Keratinocyte (primary cell): ENCODE results near the gene KIF1B. TPM values are rescaled to one million over a fixed set of nuclear protein-coding genes. Genes with fewer than 3 reads are reported as not detected.
"Not testable (repeated sequence)": the region's sequence is repeated elsewhere in the genome, so short reads cannot be mapped to it uniquely, and the experiment has no call there.

Source experiments
- DNase-seq: peaks from one replicate; pipeline ENCODE4 v3.0.0-alpha.2; 2011; ENCODE audit warnings: low read depth, missing footprints, low spot score
- FAIRE-seq: peaks from 2 replicates; lab custom pipeline; 2011; peaks lifted over from hg19 to GRCh38; lab: Jason Lieb, UNC
- H2AFZ ChIP-seq: 2 replicates; pipeline ENCODE4 v1.6.0; 2012; ENCODE audit warnings: low read length, control low read depth, inconsistent platforms; ENCODE audit not compliant: control insufficient read depth
- H3K27ac ChIP-seq: 2 replicates; pipeline ENCODE4 v1.5.1; 2011; ENCODE audit warnings: low read length; ENCODE audit not compliant: control insufficient read depth, insufficient read depth
- H3K27me3 ChIP-seq: 3 replicates; pipeline ENCODE4 v1.6.0; 2011; ENCODE audit warnings: low read length; ENCODE audit not compliant: control insufficient read depth, insufficient read depth; ENCODE audit errors: extremely low read depth
- H3K36me3 ChIP-seq, 2 experiments: 2 replicates in 1 of 2; 3 replicates in 1 of 2; pipeline ENCODE4 v1.5.1; 2011; ENCODE audit warnings: low read length in 2 of 2, mild to moderate bottlenecking in 1 of 2; ENCODE audit not compliant: control insufficient read depth in 2 of 2, insufficient read depth in 2 of 2; ENCODE audit errors: extremely low read depth in 1 of 2
- H3K4me1 ChIP-seq: 3 replicates; pipeline ENCODE4 v1.5.1; 2011; ENCODE audit warnings: low read length; ENCODE audit not compliant: control insufficient read depth, insufficient read depth; ENCODE audit errors: extremely low read depth
- H3K4me2 ChIP-seq: 3 replicates; pipeline ENCODE4 v1.6.0; 2011; ENCODE audit warnings: low read depth, low read length; ENCODE audit not compliant: control insufficient read depth, insufficient read depth; ENCODE audit errors: extremely low read depth
- H3K4me3 ChIP-seq, 3 experiments: fragments of 200-600 bp in 1 of 3; sonication (generic) in 1 of 3; 2 replicates in 2 of 3; 3 replicates in 1 of 3; pipeline ENCODE4 v1.5.1; 2011 to 2016; ENCODE audit warnings: low read length in 3 of 3, mild to moderate bottlenecking in 3 of 3, control low read depth in 2 of 3, inconsistent platforms in 1 of 3, low read depth in 1 of 3, mixed read lengths in 1 of 3, mixed run types in 1 of 3, moderate library complexity in 1 of 3; ENCODE audit not compliant: control insufficient read depth in 2 of 3, insufficient read depth in 2 of 3; ENCODE audit errors: extremely low read depth in 1 of 3
- H3K79me2 ChIP-seq: 2 replicates; pipeline ENCODE4 v1.6.0; 2012; ENCODE audit warnings: low read length; ENCODE audit not compliant: control insufficient read depth, insufficient read depth
- H3K9ac ChIP-seq: 3 replicates; pipeline ENCODE4 v1.6.0; 2011; ENCODE audit warnings: low read length; ENCODE audit not compliant: control insufficient read depth, insufficient read depth; ENCODE audit errors: extremely low read depth
- H3K9me1 ChIP-seq: 3 replicates; pipeline ENCODE4 v1.6.0; 2011; ENCODE audit warnings: low read length; ENCODE audit not compliant: control insufficient read depth, insufficient read depth; ENCODE audit errors: extremely low read depth
- H3K9me3 ChIP-seq: 2 replicates; pipeline ENCODE4 v1.5.1; 2012; ENCODE audit warnings: low read depth, low read length; ENCODE audit not compliant: control insufficient read depth
- H4K20me1 ChIP-seq: 3 replicates; pipeline ENCODE4 v1.6.0; 2011; ENCODE audit warnings: low read length; ENCODE audit not compliant: control insufficient read depth, insufficient read depth; ENCODE audit errors: extremely low read depth
- CTCF ChIP-seq, 3 experiments: IDR thresholded peaks in 1 of 3; conservative IDR thresholded peaks in 1 of 3; optimal IDR thresholded peaks in 1 of 3; 2 replicates in 2 of 3; 3 replicates in 1 of 3; pipeline versions ENCODE3 to v1.5.1; 2011; ENCODE audit warnings: low read length in 3 of 3, mild to moderate bottlenecking in 3 of 3, moderate library complexity in 2 of 3, control low read depth in 1 of 3, inconsistent platforms in 1 of 3; ENCODE audit not compliant: insufficient read depth in 2 of 3; ENCODE audit errors: extremely low read depth in 1 of 3
- EZH2 ChIP-seq: IDR thresholded peaks from one replicate; pipeline ENCODE4 v1.6.1; 2012; ENCODE audit warnings: inconsistent platforms, mild to moderate bottlenecking, low read length, moderate library complexity
- dilution Hi-C: fragments of 300-500 bp; cut with MboI; formaldehyde crosslinking; loops from one replicate; pipeline ENCODE4 v1.7.0; 2020; ENCODE audit warnings: low sequenced_read_pairs; ENCODE audit not compliant: extremely low pct_ligation_motif_present
- polyA plus RNA-seq, 5 experiments: library from polyadenylated mRNA; depleted of rRNA in 3 of 5; stranded (reverse) in 3 of 5; stranded (forward) in 1 of 5; unstranded in 1 of 5; fragments of >200 nt; gene quantifications; 1 replicate in 1 of 5; 2 replicates in 3 of 5; 3 replicates in 1 of 5; pipeline versions ENCODE4 v1.2.1 to v1.2.3, GENCODE V29; 2011 to 2012; ENCODE audit warnings: missing spikeins in 2 of 5, low read depth in 1 of 5, low replicate concordance in 1 of 5

The KIF1B gene
- polyA plus RNA-seq, 1 donor (not counting 4 experiments of a cell fraction or from before 2014, with no cell fraction given) = 15.1 TPM

- TF ChIP-seq EZH2 (no peak), CTCF (optimal IDR thresholded peaks at IDR 0.05 in 1 of 3, IDR thresholded peaks at IDR 0.05 in 1 of 3, conservative IDR thresholded peaks at IDR 0.05 in 1 of 3; ENCODE audit: extremely low read depth in 1 of 3, insufficient read depth in 2 of 3, low read length in 3 of 3) (no peak)
- Histone ChIP-seq H3K9me1 (no peaks in the 10 kb centered on the region), H3K4me3 (no peak overlapping the region), H2AFZ (no peak overlapping the region), H3K79me2 (no peaks in the 10 kb centered on the region), H3K4me1 (no peaks in the 10 kb centered on the region), H3K4me2 (no peak overlapping the region), H3K27ac (no peak overlapping the region), H3K9ac (no peak overlapping the region), H4K20me1 (no peaks in the 10 kb centered on the region), H3K27me3 (no peaks in the 10 kb centered on the region), H3K9me3 (no peaks in the 10 kb centered on the region), H3K36me3 (peaks cover 12 to 15% of the 10 kb centered on the region in 2 experiments)
- dilution Hi-C loops = no loop called here
- DNase-seq = no peak
- FAIRE-seq = no peak
These were observed 213.7 kb downstream of the KIF1B start for GRCh38 chr1:10424034-10424433.

- dilution Hi-C loops = no loop called here
- no peaks in the 10 kb centered on the region for H4K20me1 ChIP-seq
- H2AFZ ChIP-seq = no peak overlapping the region
- DNase-seq (no peak), FAIRE-seq (no peak)
- H3K4me1 ChIP-seq = peaks cover under 1% of the 10 kb centered on the region
- no peaks in the 10 kb centered on the region for H3K79me2 ChIP-seq
- H3K9ac ChIP-seq = no peak overlapping the region
- no peaks in the 10 kb centered on the region for H3K9me3 ChIP-seq
- no peak overlapping the region for H3K4me2 ChIP-seq
- H3K9me1 ChIP-seq = no peaks in the 10 kb centered on the region
- no peak overlapping the region for H3K27ac ChIP-seq
- peaks cover 10% of the 10 kb centered on the region in 2 experiments for H3K36me3 ChIP-seq
- no peaks in the 10 kb centered on the region for H3K27me3 ChIP-seq
- TF ChIP-seq EZH2 (no peak), CTCF (optimal IDR thresholded peaks at IDR 0.05 in 1 of 3, IDR thresholded peaks at IDR 0.05 in 1 of 3, conservative IDR thresholded peaks at IDR 0.05 in 1 of 3; ENCODE audit: extremely low read depth in 1 of 3, insufficient read depth in 2 of 3, low read length in 3 of 3) (no peak)
- no peak overlapping the region for H3K4me3 ChIP-seq
These were observed 214.3 kb downstream of the KIF1B start for GRCh38 chr1:10424651-10425050.

DNA sequence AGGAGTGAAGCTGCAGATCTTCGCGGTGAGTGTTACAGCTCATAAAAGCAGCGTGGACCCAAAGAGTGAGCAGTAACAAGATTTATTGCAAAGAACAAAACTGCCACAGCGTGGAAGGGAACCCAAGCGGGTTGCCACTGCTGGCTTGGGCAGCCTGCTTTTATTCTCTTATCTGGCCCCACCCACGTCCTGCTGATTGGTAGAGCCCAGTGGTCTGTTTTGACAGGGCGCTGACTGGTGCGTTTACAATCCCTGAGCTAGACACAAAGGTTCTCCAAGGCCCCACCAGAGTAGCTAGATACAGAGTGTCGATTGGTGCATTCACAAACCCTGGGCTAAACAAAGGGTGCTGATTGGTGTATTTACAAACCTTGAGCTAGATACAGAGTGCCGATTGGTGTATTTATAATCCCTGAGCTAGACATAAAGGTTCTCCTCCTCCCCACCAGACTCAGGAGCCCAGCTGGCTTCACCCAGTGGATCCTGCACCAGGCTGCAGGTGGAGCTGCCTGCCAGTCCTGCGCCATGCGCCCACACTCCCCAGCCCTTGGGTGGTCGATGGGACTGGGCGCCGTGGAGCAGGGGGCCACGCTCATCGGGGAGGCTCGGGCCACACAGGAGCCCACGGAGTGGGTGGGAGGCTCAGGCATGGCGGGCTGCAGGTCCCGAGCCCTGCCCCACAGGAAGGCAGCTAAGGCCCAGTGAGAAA is 215.6 kb downstream of the KIF1B start:
- H4K20me1 ChIP-seq, H3K36me3 ChIP-seq, H3K27me3 ChIP-seq, H3K79me2 ChIP-seq, H3K9me3 ChIP-seq, H3K4me3 ChIP-seq, H3K4me2 ChIP-seq, H3K27ac ChIP-seq, H3K4me1 ChIP-seq, H3K9me1 ChIP-seq, dilution Hi-C loops, H2AFZ ChIP-seq, H3K9ac ChIP-seq, DNase-seq, FAIRE-seq: not testable (repeated sequence)

DNA sequence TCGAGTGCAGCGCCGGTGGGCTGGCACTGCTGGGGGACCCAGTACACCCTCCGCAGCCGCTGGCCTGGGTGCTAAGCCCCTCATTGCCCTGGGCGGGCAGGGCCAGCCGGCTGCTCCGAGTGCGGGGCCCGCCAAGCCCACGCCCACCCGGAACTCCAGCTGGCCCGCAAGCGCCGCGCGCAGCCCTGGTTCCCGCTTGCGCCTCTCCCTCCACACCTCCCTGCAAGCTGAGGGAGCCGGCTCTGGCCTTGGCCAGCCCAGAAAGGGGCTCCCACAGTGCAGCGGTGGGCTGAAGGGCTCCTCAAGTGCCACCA is 216.1 kb downstream of the KIF1B start:
- H3K36me3 ChIP-seq, H4K20me1 ChIP-seq, H3K9ac ChIP-seq, FAIRE-seq, H3K79me2 ChIP-seq, H3K27me3 ChIP-seq, H3K27ac ChIP-seq, H3K4me1 ChIP-seq, H2AFZ ChIP-seq, H3K4me3 ChIP-seq, DNase-seq, dilution Hi-C loops, H3K9me3 ChIP-seq, H3K4me2 ChIP-seq, H3K9me1 ChIP-seq: not testable (repeated sequence)
